Activated T-helper 9 cell treated with anti-CD3 and anti-CD28 coated beads, Interleukin-2, amount 50 U/mL, for 16 hours (primary cell): ENCODE measurements around the gene ADM2.

ENCODE experiments used
- DNase-seq: peaks from one replicate; pipeline ENCODE4 v3.0.0-alpha.2; 2020; ENCODE audit warnings: low read depth

The ADM2 gene

GRCh38 chr22:50445071-50445879 lies 36.1 kb upstream of the ADM2 start:
- no peak for DNase-seq

DNA sequence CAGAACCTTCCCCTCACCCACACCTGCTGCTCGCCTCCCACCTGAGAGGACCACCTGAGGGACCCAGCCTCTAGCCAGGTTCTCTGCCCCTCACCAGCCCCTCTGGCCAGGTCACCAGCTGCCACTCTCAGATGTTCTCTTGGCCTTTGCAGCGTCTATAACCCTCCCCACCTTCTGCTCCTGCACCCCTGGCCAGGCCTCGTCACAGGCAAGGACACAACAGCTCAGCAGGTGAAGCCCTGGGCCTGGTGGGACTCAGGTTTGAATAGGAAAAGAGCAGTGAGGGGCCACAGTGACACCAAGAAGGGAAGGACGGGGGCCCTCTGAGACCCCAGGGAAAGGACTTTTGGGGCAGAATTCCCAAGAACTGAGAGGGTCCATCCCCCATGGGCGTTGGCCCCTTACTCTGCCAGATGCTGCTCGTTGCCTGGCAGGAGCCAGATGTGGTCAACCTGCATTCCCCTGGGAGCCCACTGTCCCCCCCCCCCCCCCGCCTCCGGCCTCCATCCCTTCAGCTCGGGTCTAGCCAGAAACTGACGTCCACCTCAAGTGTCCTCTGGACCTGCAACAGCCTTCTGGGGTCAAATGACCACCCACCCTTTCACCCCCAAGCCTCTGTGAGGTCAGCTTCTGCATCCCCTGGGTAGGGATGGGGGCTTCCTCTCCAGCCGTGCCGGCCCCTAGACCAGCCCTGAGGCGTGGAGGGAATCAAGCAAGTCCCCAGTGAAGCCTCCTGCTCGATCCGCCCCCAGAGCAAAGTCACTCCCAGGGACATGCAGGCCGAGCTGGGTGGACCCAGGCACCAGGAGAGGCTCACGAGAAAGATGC lies 35.2 kb upstream of the ADM2 start:
- no peak for DNase-seq

DNA sequence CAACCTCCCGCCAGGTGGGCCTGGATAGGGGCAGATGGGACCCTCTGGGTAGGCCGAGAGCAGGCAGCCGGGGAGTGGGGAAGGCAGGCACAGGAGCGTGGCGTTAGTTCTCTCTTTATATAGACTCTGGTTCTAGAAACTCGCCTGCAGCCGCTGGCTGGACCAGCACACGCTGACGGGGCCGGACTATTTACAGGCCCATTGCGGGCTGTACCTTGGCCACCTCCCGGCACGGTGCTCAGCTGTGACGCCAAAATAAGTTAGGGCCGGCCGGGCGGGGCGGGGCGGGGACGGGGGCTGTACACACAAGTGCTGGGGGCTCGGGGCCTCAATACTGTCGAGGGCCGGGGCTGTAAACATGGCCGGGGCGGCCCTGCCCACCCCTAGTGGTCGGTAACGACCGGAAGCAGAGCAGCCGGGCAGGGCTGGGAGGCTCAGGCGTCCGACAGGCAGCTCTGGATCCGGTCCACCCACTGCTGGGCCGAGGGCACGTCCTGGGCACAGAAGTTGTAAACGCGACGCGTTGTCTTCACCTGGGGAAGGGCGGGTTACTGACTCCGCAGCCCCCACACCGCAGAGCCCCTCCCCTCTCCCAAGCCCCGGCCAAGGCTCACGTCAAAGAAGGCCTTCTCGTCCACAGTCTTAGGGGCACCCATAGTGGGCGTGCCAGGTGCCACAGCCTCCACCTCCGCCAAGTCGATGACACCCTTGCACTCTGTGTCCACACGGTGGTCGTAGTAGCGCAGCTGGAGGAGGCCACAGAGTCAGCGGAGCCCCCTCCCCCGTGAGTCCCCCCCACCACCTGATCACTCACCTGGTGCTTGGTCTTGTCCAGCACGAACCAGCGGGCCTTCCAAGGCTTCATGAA lies 34.4 kb upstream of the ADM2 start:
- no peak for DNase-seq

GRCh38 chr22:50447576-50448551 lies 33.5 kb upstream of the ADM2 start:
- no peak for DNase-seq

DNA sequence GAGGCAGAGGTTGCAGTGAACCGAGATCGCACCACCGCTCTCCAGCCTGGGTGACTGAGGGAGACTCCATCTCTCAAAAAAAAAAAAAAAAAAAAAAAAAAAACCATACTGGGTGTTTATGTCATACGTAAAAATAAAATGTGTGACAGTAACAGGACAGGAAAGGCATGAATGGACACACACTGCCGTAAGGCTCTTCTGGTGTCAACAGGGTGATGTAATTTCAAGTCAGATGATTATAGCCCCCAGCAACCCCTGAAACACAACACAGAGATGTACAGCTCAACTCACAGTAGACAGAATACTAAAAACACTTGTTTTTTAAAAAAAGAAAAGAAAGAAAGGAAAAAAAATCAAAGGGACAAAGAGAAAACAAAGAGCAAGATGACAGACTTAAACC lies 28.7 kb upstream of the ADM2 start:
- DNase-seq, result no peak

DNA sequence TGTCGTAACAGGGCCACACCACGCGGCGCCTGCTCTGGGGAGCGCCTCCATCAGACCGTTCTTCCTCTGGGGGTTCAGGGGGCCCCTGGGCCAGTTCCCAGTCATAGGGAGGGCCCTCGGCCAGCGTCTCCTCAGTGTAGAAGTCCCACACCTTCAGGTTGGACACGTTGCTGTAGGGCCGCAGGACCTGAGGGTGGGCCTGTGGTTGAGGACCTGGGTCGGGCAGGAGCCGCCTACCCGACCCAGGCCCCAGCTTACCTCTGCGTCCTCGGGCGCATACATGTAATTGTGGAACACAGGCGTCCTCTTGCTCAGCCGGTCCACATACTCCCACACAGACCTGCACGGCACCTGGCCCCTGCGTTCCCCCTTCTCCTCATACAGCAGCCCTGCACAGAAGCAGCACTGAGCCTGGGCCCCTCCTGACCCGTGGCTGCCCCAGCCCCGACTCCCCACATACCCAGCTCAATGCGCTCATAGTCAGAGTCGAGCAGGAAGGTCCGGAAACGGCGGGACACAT lies 26.7 kb upstream of the ADM2 start:
- no peak for DNase-seq

- no peak for DNase-seq
Measured at GRCh38 chr22:50455201-50455600, 26.1 kb upstream of the ADM2 start.

- no peak for DNase-seq
Measured at GRCh38 chr22:50456026-50456425, 25.3 kb upstream of the ADM2 start.

GRCh38 chr22:50456466-50457234 lies 24.7 kb upstream of the ADM2 start:
- DNase-seq, result no peak

GRCh38 chr22:50459016-50459415 lies 22.3 kb upstream of the ADM2 start:
- DNase-seq, result no peak

GRCh38 chr22:50459496-50460140 lies 21.7 kb upstream of the ADM2 start:
- DNase-seq, result no peak

GRCh38 chr22:50460938-50461337 lies 20.4 kb upstream of the ADM2 start:
- DNase-seq, result no peak

DNA sequence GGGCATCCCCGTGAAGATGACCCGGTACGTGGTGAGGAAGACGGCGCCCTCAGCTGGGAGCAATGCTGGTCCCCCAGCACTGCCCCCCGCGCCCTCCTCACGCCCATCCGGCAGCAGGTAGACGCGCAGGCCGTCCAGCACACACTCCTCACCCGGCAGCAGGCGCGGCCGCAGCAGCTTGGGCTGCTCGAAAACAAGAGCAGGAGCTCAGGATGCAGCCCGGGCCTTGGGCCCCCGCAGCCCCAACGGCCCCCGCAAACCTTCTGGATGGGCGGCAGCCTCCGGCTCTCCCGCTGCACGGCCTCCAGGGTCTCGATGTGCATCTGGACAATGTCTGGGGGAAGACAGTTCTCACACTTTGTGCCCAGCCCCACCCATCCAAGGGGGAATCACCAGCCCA lies 19.8 kb upstream of the ADM2 start:
- no peak for DNase-seq

GRCh38 chr22:50461979-50462540 lies 19.3 kb upstream of the ADM2 start:
- DNase-seq, result no peak

- no peak for DNase-seq
Measured at GRCh38 chr22:50463188-50463900, 18.0 kb upstream of the ADM2 start.

- DNase-seq, result no peak
Measured at GRCh38 chr22:50464451-50464850, 16.9 kb upstream of the ADM2 start.

GRCh38 chr22:50465066-50465930 lies 16.0 kb upstream of the ADM2 start:
- no peak for DNase-seq

- no peak for DNase-seq
Measured at GRCh38 chr22:50467341-50467740, 14.0 kb upstream of the ADM2 start.
